Pancreas (tissue), 10 donors: Measurements from ENCODE around the gene ATP11B. TPM values are rescaled to one million over a fixed set of nuclear protein-coding genes. Genes with fewer than 3 reads are reported as not detected.
A peak's percentile ranks its signal among the peaks of the same experiment; 100 is the strongest.

ENCODE experiments used
- ATAC-seq, 4 donors: fragments of 200-7000 bp; cut with Tn5 transposase; one replicate each; pipeline versions ENCODE4 v1.8.0 to v1.9.1; 2020; ENCODE audit warnings: mild to moderate bottlenecking in 4 of 4, moderate library complexity in 4 of 4
- DNase-seq, 6 donors: peaks; one replicate each; pipeline ENCODE4 v3.0.0-alpha.2; 2020
- FAIRE-seq: peaks from 2 replicates; lab custom pipeline; 2012; peaks lifted over from hg19 to GRCh38; lab: Jason Lieb, UNC
- H3K27ac ChIP-seq, 4 donors: fragments of 200-600 bp; sonication (generic); 1 replicate in 3 of 4; 2 replicates in 1 of 4; pipeline versions ENCODE4 v1.5.0 to v1.8.0; 2020
- H3K27me3 ChIP-seq, 4 donors: fragments of 200-600 bp; one replicate each; pipeline ENCODE4 v1.8.0; 2021
- H3K36me3 ChIP-seq, 3 donors: fragments of 200-600 bp; sonication (generic) in 1 of 3; one replicate each; pipeline versions ENCODE4 v1.5.0 to v1.8.0; 2020 to 2021
- H3K4me1 ChIP-seq, 3 donors: fragments of 200-600 bp; one replicate each; pipeline ENCODE4 v1.8.0; 2021
- H3K4me3 ChIP-seq, 4 donors: fragments of 200-600 bp; sonication (generic) in 2 of 4; one replicate each; pipeline versions ENCODE4 v1.5.0 to v1.8.0; 2020 to 2021
- H3K9me3 ChIP-seq, 4 donors: fragments of 200-600 bp; one replicate each; pipeline ENCODE4 v1.8.0; 2021
- CTCF ChIP-seq, 4 donors: fragments of 200-600 bp; sonication (generic) in 3 of 4; IDR thresholded peaks; one replicate each; pipeline versions ENCODE4 v1.5.0 to v1.8.0; 2021; ENCODE audit warnings: antibody characterized with exemption in 4 of 4
- WGBS, 2 donors: extraction: QIAGEN DNeasy Blood & Tissue Kit; methylation state at CpG; one replicate each; pipeline ENCODE4 v1.1.7; 2013; 5-methylcytosine and 5-hydroxymethylcytosine counted together
- intact Hi-C, 3 donors: fragments of 100-400 bp; cut with DNase I; formaldehyde crosslinking; loops; one replicate each; pipeline versions ENCODE4 v1.11.1 to v1.14.2; 2022
- polyA plus RNA-seq, 2 donors: library from polyadenylated mRNA; stranded (reverse); fragments of 200-250 nt; gene quantifications; one replicate each; pipeline ENCODE4 v1.2.3, GENCODE V29; 2013
- total RNA-seq, 6 donors: library from RNA; stranded (reverse); fragmentation: NEBNext Ultra II Directional in 4 of 6; extraction: Animal tissue kit (Norgen Biotek cat#: 25700) in 4 of 6; gene quantifications; one replicate each; pipeline versions ENCODE4 v1.2.1 to v1.2.4, GENCODE V29; 2021 to 2023
- donor health status: healthy with polysubstance abuse.
- donor health status: DM: no; HTN: no; CAD: no; lungs with moderate emphysema.
- donor health status: DM: no; HTN: no; CAD: no.
- donor health status: control.
- donor health status: control.
- donor health status: Bipolar disorder and iron deficiency.
- donor health status: DM: yes; HTN: yes; CAD: no.
- donor health status: DM: no; HTN: no; CAD: no.
- donor health status: DM: no; HTN: no; CAD: no.
- donor health status: DM: yes; HTN: yes; CAD: no.

Gene ATP11B
- total and polyA plus RNA-seq, 8 donors = 3.2 to 50.2 (median 28.7) TPM

DNA sequence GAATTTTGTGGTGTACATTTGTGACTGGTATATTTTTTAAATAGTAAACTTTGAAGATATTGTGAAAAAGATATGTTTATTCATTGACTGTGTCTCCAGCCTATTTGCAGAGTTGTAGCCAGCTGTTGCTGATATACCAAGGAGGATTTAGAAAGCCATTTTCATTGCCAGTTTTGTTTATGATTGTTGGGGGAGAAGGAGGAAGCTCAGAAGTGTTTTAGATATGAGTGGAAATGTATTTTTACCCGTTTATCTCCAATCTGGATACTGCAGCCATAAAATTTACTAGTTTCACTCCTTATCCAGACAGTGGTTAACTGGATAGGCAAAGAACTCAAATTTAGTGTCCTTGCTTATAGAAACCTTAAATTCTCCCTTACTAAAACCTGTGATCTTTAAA is 18.8 kb downstream of the ATP11B start:
- no peak for ATAC-seq
- no peaks in the 10 kb centered on the region for H3K9me3 ChIP-seq
- WGBS, 2 donors = 38 to 47% methylated on average over 1 of the region's 1 CpG
- H3K27me3 ChIP-seq = no peaks in the 10 kb centered on the region
- no peak overlapping the region for H3K27ac ChIP-seq
- no peaks in the 10 kb centered on the region for H3K36me3 ChIP-seq
- H3K4me1 ChIP-seq = peaks cover 11 to 26% (median 21%) of the 10 kb centered on the region in 3 donors
- no peak for FAIRE-seq
- no peak for TF ChIP-seq CTCF (IDR thresholded peaks at IDR 0.05)
- DNase-seq = no peak
- no peak overlapping the region for H3K4me3 ChIP-seq
- intact Hi-C loops = no loop called here

DNA sequence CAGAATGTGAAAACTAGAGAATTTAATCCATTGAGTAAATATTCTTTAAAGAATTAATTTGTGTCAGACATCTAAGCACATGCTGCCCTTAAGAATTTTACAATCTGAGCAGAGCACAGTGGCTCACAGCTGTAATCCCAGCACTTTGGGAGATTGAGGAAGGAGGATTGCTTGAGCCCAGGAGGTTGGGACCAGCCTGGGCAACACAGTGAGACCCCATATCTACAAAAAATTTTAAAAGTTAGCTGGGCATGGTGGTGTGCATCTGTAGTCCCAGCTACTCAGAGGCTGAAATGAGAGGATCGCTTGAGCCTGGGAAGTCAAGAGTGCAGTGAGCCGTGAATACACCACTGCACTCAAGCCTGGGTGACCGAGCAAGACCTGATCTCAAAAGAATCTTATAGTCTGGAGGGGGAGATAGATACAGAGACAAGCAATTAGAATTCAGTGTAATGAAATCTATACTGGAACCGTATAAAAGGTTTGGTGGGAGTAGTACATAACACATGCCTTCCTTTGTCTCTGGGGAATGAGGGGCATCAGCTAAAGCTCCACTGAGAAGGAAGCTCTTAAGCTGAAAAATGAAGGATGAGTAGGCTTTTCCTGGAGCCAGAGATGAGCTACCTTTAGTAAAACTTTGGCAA is 21.2 kb downstream of the ATP11B start:
- Histone ChIP-seq H3K27ac (no peak overlapping the region), H3K4me3 (no peak overlapping the region), H3K9me3 (no peaks in the 10 kb centered on the region), H3K36me3 (no peaks in the 10 kb centered on the region), H3K4me1 (peaks cover 5 to 13% (median 6%) of the 10 kb centered on the region in 3 donors), H3K27me3 (no peaks in the 10 kb centered on the region)
- DNase-seq = no peak
- intact Hi-C loops = no loop called here
- TF ChIP-seq CTCF (IDR thresholded peaks at IDR 0.05) = no peak
- ATAC-seq = no peak
- no peak for FAIRE-seq
- 90 to 94% methylated on average over 4 of the region's 4 CpGs for WGBS, 2 donors

DNA sequence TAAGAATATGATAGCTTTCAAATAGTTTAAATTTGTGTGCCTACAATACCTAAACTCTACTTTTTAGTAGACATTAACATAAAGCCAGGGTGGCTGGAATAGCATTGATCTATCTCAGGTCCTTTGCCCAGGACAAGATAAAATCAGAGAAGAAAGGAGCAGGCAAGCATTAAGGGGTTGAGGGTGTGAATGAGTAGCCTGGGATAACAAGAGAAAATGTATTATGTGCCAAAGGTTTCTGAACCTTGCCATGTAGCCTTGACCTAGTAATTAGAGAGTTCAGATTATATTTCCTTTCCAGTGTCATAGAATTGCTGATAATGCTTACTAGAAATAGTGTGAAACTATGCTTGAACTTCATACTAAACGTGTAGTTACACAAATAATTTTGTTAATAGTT is 22.9 kb downstream of the ATP11B start:
- peaks cover 0 to under 1% (median 0%) of the 10 kb centered on the region in 3 donors for H3K36me3 ChIP-seq
- no peak overlapping the region for H3K4me3 ChIP-seq
- TF ChIP-seq CTCF (IDR thresholded peaks at IDR 0.05) = no peak
- H3K27me3 ChIP-seq = no peaks in the 10 kb centered on the region
- DNase-seq (no peak), FAIRE-seq (no peak), ATAC-seq (peak in 2 of 4 donors; percentile 39 to 42)
- H3K9me3 ChIP-seq = no peaks in the 10 kb centered on the region
- 5 to 8% methylated on average over 1 of the region's 1 CpG for WGBS, 2 donors
- peaks cover 0 to 13% (median 6%) of the 10 kb centered on the region in 3 donors for H3K4me1 ChIP-seq
- intact Hi-C loops = no loop called here
- no peak overlapping the region for H3K27ac ChIP-seq

GRCh38 chr3:182818296-182818978 is 25.1 kb downstream of the ATP11B start:
- intact Hi-C loops = no loop called here
- no peak for TF ChIP-seq CTCF (IDR thresholded peaks at IDR 0.05)
- Histone ChIP-seq H3K36me3 (peaks cover 0 to 7% (median 0%) of the 10 kb centered on the region in 3 donors), H3K4me3 (no peak overlapping the region), H3K27me3 (no peaks in the 10 kb centered on the region), H3K4me1 (peaks cover 0 to 8% (median 6%) of the 10 kb centered on the region in 3 donors), H3K27ac (no peak overlapping the region), H3K9me3 (no peaks in the 10 kb centered on the region)
- ATAC-seq (no peak), FAIRE-seq (no peak), DNase-seq (no peak)
- WGBS, 2 donors = 89 to 91% methylated on average over 4 of the region's 4 CpGs
